Left renal pelvis (tissue), 4 donors: ENCODE results near the gene HIBADH. TPM values are rescaled to one million over a fixed set of nuclear protein-coding genes. Genes with fewer than 3 reads are reported as not detected.
"Not testable (repeated sequence)": the region's sequence is repeated elsewhere in the genome, so short reads cannot be mapped to it uniquely, and the experiment has no call there.

Experiments used
- DNase-seq, 4 donors: peaks; one replicate each; pipeline ENCODE4 v3.0.0-alpha.2; 2013; ENCODE audit warnings: low read depth in 4 of 4, low spot score in 3 of 4
- polyA plus RNA-seq, 4 donors: library from polyadenylated mRNA; unstranded; fragments of 120-200 nt; gene quantifications; one replicate each; pipeline ENCODE4 v1.2.1, GENCODE V29; 2013; ENCODE audit not compliant: insufficient read length in 4 of 4

The HIBADH gene
- polyA plus RNA-seq, 4 donors = 47.8 to 103 (median 87.4) TPM

DNA sequence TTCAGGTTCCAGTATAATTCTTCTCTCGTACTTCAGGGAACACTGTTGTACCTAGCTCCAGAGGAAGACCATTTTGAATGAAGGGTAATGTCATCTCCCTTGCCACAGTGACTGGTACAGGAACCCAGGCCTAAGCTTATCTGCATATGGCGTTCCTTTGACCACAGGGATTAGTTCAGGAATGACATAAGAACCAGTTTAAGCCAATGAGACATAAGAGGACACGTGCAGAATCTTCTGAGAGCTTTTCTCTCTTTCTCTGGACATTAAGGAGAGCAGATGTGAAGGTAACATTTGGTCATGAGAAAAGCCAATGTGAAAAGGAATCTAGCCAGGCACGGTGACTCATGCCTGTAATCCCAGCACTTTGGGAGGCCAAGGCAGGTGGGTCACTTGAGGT, 21.8 kb upstream of the HIBADH start:
- no peak for DNase-seq

DNA sequence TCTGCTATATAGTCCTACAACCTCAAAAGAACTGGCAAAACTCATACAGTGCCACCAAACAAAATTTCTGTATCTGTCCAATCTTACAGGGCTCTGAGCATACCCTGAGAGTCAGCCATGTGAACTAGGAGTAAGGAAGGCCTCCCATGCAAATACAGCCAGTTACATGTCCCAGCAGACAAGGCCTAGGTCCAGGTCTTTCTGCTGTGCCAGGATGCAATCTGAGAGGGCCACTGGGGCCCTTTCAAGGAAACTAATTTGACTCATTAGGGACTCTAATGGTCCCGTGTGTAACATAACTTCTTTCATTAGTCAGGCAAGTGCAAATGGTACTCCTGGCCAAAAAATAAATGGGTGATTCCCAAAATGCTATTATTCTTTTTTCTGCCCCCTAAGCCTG, 17.9 kb upstream of the HIBADH start:
- no peak for DNase-seq

DNA sequence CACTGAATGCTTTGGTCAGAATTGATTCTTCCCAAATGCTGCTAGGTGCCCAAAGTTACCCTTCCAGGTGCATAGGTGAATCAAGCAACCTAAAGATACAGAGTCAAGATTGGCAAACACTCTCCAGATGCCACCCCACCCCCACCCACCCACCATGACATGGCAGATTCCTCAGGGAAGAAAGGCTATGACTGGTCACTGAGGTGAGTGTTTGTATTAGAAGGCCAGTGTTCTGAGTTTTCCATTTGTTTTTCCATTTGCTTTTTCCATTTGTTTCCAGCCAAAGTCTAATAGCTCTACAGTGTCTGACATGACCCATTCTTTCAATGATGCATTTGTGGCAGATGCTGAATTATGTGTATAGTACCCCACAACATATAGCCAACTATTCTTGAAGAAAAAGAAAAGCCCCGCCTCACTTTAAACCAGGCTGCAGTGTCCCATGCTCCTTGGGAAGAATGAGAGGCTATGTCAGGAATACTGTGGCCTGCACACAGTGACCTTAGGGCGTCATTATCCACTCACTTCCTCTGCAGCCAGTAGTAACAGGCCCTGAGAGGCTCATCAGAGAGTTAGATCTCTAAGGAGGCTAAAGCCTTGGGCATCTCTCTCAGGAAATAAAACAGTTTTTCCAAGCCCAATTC, 16.1 kb upstream of the HIBADH start:
- DNase-seq = no peak

DNA sequence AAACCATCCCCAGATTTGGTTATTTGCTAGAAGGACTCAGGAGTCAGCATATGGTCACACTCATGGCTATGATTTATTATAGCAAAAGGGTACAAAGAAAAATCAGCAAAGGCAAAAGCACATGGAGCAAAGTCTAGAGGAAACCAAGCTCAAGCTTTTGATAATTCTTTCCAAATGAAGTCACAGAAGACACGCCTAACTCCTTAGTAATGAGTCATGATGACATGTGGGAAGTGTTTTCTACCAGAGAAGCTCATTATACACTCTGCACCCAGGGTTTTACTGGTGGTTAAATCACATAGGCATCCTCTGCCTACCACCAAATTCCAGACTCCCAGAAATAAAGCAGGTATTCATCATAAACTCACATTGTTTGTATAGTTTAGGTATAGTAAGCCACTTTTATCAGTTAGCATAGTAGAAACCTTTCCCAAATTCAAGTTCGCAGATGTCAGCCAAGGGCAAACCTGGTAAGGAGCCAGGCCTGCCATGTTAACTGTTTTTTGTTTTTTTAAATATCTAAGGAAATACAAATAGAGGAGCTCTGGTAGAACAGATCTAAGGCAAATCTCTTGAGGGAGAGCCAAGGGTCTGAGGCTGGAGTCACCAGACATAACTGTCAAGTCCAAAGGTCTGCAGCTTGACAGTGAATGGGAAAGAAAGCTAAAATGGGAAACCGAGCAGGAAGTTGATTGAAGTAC, 15.4 kb upstream of the HIBADH start:
- DNase-seq = no peak

DNA sequence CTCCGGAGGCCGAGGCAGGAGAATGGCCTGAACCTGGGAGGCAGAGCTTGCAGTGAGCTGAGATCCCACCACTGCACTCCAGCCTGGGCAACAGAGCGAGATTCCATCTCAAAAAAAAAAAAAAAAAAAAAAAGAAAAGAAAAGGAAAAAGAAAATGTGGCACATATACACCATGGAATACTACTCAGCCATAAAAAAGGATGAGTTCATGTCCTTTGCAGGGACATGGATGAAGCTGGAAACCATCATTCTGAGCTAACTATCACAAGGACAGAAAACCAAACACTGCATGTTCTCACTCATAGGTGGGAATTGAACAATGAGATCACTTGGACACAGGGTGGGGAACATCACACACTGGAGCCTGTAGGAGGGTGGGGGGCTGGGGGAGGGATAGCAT, 11.4 kb upstream of the HIBADH start:
- not testable (repeated sequence) for DNase-seq

DNA sequence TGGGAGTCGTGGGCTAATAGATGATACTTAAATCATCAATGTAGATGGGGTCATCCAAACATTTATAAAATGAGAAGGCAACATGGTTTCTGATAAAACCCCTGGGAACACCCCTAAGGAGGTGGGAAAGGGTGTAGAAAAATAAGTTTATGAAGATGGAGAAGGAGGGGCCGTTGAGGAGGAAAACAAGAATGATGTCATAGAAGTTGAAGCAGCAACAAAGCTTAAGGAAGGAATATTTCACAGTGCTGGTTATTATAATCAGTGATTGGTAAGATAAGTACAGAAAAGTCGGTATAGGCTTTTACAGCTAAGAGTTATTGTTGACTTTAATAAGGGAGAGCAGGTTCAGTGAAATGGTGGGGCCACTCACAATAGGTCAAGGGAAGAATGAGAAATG, 9.0 kb upstream of the HIBADH start:
- DNase-seq = no peak

DNA sequence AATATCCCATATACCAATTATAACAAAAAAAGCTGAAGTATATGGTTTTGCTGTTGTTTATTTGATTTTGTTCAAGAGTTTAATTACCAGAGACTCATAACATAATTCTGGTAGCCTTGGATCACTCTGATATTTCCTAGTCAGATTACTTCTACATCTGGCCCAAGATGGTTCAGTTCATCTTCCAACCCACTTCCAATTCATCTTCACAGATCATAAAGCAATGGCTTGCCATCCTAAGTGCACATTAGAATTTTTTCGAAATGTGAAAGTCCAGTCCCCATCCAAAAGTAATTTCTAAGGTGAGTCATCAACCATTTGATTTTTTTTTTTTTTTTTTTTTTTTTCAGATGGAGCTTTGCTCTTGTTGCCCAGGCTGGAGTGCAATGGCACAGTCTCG, 8.0 kb upstream of the HIBADH start:
- no peak for DNase-seq

DNA sequence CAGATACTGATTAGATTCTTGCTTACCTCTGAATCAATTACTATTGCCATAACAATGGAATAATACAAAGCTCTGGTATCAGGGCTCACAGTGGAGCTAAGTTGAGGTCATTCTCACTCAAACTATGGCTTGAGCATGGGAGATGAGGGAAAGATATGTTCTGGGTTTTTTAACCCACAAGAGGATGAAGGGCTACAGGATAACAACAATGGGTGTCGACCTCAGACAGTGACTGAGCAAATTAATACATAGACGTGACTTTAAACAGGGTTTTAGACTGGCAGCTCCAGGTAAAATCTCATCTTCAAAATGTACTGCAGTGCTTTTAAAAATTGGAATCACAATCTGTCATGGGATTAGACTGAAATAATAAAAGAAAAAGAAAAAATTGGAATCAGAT, 7.5 kb upstream of the HIBADH start:
- DNase-seq = no peak

DNA sequence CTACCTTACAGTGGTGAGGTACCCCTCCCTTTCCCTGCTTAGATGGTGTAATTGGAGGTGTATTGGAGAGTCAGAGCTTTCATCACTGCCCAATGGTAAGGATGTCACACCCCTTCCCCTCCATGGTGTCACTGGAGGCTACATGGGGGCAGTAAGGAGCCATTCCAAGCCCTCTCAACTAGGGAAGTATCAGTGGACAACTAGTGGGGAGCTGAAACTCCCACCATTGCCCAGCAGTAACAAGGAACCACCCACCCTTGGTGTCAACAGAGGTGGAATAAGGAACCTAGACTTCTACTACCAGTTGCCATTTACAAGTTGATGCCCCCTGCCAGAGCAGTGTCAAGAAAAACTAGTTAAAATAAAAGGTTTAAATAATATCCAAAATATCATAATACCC, 2.8 kb upstream of the HIBADH start:
- no peak for DNase-seq

DNA sequence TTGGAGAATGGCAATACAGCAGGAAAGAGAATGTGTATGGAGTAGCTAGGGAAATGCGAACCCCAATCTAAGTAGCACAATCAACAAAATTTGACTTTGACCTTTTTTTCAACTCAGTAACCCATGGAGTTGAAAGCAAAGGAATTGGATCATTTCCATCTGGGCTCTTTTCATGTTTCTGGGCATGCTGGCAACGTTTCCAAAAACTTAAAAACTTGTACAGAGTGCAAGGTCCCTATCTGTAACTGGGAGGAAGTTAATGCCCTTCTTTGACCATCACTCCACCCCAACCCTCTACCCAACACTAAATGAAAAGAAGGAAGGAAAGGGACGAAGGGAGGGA, 1.3 kb upstream of the HIBADH start:
- DNase-seq = no peak

DNA sequence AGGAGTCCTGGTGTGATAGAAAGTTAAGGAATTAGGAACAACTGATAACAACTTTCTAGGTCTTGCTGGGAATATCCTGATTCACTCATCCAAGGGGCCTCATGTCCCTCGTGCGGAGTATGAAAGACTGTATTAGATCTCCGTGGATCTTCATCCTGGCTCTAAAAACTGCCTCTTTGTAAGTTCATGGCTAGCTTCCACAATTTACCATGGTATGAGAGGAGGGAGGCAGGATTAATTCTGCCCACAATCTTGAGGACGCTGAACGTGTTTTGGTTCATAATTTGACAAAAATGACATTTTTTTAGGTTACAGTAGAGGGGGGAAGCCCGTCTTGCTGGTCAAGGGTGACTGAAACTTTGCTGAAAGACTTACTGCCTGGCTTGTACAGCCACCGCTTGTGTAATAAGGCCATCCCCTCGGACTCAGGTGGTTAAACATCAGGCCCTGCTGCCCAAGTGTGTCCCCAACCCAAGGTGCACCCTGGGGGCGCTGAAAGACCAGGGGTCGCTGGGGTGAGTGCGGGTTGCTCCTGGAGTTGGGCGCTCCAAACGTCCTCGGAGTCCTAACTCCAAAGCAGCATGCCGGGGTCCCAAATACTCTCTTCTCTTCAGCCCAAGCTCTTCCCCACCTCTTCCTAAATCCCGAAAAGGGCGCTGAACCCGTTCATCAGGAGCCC, 733 bp downstream of the HIBADH start:
- peak; percentile 36 to 51 (median 44) for DNase-seq

DNA sequence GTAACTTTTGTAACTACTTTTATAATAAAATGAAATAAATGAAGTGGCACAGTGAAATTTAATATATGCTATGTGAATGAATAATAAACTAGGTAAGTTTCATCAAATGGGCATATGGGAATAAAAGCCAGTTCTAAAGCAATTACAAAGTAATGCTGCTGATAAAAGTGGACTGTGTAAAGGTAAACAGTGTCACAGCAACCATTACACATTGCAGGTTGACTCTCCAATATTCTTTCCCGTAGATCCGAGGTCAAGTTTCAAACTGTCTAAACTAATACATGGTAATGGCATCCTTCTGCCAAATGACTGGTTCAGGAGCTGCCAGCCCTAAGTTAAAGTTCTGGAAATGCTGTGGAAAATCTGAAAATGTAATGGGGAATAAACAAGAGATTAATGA, 6.0 kb downstream of the HIBADH start:
- DNase-seq = no peak

DNA sequence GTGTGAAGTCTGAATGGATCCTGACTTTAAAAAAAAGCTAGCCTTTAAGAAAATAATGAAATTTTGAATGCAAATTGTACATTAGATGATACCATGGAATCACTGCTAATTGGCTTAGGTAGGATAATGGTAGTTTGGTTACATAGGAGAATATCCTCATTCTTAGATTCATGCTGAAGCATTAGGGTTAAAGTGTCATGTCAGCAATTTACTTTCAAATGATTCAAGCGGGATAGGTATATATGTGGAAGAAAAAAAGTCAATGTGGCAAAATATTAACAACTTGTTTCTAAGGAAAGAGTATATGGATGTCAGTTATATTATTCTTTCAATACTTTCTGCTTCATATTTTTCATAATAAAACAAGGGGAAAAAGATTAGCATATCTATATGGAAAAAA, 7.5 kb downstream of the HIBADH start:
- DNase-seq = no peak

DNA sequence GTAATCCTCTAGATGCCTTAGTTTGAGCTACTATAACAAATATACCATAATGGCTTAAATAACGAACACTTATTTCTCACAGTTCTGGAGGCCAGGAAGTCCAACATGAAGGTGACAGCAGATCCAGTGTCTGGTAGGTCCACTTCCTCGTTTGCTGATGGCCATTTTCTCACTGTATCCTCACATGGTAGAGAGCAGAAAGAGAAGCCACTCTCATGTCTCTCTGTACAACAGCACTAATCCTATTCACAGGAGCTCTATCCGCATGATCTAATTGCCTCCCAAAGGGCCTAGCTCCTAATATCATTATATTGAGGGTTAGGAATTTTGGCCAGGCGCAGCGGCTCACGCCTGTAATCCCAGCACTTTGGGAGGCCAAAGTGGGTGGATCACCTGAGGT, 10.2 kb downstream of the HIBADH start:
- DNase-seq = no peak

DNA sequence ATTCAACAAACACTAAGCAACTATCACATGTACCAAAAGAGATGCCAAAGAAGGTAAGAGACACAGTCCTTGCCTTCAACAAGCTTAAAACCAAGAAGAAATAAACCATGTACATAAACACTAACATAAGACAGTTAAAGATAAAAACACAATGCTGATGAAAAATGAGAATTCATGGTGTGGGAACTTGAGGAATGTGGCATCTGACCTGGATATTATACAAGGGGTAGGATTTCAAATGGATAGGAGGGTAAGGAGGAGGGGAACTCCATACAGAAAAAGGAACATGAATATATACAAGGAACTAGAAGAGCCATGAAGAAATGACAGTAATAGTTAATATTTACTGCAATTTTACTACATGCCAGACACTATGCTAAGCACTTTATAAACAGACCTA, 11.0 kb downstream of the HIBADH start:
- DNase-seq = no peak

DNA sequence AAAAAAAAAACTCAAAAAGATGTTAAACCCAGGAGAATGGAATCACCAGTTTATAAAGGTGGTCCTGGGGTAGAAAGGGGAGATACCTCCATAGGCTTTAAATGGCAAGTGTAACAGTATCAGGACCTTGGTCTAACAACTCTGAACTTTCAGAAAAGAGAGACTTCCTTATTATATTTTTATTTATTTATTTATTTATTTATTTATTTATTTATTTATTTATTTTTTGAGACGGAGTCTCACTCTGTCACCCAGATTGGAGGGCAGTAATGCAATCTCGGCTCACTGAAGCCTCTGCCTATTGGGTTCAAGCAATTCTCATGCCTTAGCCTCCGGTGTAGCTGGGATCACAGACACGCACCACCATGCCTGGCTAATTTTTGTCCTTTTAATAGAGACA, 12.4 kb downstream of the HIBADH start:
- DNase-seq = no peak

DNA sequence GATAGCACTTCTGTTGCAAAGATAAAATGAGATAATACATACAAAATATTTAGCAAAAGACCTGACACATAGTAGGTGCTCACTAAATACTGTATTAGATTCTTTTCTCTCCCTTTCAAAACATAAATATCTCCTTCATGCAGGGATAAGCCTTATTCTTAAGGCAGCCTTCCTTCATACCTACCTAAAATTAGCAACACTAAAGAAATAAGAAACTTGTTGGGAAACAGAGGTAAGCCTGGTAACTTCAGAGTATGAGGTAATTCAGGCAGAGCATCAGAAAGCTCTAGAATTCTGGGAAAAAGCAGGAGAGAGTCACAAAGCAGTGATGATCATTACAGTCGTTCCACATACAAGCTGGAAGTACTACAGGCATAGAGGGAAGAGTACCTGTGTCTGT, 15.2 kb downstream of the HIBADH start:
- no peak for DNase-seq

DNA sequence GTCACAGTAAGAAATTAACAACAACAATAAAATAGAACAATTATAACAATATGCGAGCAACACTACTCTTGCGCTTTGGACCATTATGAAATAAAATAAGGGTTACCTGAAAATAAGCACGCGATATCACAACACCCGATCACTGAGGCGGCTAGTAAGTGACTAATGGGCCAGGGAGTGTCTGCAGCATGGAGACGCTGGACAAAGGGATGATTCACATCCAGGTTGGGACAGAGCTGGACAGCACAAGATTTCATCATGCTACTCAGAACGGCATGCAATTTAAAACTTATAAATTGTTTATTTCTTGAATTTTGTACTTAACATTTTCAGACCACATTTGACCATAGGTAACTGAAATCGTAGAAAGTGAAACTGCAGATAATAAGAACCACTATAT, 15.6 kb downstream of the HIBADH start:
- no peak for DNase-seq

DNA sequence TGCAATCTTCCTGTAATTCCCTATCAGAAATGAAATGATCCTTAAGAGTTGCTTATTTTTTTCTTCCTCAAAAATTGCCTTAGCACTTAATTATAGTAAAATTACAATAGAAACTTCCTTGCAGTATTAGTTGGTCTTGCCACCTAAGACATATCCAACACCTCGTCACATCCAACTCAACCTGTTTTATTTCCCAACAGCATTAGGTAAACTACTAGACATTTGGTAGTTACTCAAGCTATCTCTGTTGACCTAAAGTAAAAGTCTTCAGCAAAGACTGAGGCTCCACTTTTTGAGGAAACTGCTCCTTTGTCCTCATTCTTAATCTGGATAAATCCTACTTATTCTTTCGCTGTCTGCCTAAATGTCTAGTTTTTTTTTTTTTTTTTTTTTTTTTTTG, 20.4 kb downstream of the HIBADH start:
- DNase-seq = no peak

DNA sequence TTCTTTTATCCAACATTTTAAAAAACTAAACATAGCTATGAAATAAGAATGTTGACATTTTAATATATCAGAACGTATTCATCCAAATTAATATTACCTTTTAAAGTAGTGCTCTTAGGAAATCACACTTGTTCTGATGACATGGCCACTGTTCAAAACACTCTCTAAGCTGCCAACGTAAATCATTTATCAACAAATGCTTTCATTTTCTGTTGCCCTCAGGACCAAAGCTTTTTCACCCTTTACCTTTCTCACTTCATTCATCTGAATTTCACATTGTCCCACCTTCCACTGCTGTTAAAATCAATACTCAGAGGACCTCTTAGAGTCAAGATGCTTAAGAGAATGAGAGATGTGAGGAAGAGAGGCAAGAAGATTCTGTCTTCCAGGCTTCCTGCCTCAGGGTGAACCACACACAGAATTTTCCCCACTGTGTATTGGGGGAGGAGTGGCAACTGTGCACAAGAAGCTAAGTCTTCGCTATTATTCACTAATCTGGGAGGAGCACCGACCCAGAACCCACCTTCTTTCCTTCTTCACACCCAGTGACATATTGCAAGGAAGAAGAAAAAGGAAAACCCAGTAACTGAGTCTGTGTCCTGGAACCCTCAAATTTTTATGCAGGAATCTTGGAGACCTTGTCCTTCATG, 21.0 kb downstream of the HIBADH start:
- no peak for DNase-seq

DNA sequence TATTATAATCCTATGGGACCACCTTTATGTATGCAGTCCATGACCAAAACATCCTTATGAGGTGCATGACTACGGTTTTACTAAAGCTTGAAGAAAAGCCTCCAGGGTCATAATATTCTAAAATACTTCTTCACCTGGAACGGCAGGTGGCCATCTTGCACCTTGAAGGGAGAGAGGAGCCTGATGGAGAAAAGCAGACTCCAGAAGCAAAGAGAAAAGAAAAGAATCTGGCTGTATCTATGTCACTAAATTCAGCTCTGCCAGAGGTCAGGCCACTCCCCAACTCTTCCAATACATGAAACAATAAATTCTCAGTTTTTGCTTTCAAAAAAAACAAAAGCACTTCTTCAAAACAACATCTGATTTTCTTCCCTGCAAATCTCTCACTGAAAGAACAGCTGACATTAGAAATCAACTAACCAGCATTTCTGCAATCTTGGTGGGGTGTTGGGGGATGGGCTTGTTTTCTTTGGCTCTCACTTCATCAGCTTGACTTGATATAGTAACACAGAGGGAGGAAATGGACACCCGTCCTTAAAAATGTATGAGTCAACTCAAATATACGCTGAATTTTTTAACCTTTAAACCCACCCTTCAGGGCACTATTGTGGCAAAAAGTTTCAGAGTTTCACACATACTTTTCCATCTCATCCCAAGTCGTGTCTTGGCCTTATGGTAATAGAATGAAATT, 21.7 kb downstream of the HIBADH start:
- no peak for DNase-seq
